ENCODE data around the gene NADK. TPM values are rescaled to one million over a fixed set of nuclear protein-coding genes. Genes with fewer than 3 reads are reported as not detected.

Gene NADK
- total and polyA plus RNA-seq, 11 donors, result 17.7 to 45.2 (median 23.3) TPM

DNA sequence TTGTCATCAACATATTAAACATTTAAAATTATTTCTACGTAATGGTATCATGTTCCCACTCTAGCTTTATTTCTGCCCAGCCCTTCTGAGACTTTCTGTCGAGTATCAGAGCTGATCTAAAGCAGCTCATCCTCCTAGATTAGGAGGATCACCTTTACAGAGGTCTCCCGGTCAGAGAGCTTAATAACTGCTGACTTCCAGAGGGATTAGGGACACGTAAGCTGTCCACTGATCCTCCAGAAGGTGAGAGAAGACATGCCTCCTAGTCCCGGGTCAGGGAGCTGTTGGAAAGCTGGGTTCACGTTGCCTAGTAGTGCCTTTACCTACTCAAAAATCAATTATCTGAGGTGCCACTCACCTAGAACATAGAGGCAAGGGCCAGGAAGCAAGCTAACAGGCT, 31.2 kb upstream of the NADK start:
- TF ChIP-seq, protein P1, sequence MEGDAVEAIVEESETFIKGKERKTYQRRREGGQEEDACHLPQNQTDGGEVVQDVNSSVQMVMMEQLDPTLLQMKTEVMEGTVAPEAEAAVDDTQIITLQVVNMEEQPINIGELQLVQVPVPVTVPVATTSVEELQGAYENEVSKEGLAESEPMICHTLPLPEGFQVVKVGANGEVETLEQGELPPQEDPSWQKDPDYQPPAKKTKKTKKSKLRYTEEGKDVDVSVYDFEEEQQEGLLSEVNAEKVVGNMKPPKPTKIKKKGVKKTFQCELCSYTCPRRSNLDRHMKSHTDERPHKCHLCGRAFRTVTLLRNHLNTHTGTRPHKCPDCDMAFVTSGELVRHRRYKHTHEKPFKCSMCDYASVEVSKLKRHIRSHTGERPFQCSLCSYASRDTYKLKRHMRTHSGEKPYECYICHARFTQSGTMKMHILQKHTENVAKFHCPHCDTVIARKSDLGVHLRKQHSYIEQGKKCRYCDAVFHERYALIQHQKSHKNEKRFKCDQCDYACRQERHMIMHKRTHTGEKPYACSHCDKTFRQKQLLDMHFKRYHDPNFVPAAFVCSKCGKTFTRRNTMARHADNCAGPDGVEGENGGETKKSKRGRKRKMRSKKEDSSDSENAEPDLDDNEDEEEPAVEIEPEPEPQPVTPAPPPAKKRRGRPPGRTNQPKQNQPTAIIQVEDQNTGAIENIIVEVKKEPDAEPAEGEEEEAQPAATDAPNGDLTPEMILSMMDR (IDR thresholded peaks at IDR 0.05), result no peak
- TF ChIP-seq POLR2A (IDR thresholded peaks at IDR 0.05), result no peak
- DNase-seq (no peak), ATAC-seq (no peak)
- WGBS, 4 donors, result 86 to 90% (median 89%) methylated on average over 6 of the region's 6 CpGs
- Histone ChIP-seq H3K4me1 (peaks cover 0 to 12% (median 3%) of the 10 kb centered on the region in 12 donors), H3K27ac (no peak overlapping the region), H3K4me3 (no peak overlapping the region), H3K27me3 (no peaks in the 10 kb centered on the region), H3K36me3 (peaks cover 0 to 98% (median 80%) of the 10 kb centered on the region in 9 donors), H3K9me3 (no peaks in the 10 kb centered on the region)
- intact Hi-C loops (cut with DNase I), result loop anchor here in 1 of 10 donors (5.0 kb wide), 1 partner anchor 38 kb away; no protein-coding TSS in a partner anchor

DNA sequence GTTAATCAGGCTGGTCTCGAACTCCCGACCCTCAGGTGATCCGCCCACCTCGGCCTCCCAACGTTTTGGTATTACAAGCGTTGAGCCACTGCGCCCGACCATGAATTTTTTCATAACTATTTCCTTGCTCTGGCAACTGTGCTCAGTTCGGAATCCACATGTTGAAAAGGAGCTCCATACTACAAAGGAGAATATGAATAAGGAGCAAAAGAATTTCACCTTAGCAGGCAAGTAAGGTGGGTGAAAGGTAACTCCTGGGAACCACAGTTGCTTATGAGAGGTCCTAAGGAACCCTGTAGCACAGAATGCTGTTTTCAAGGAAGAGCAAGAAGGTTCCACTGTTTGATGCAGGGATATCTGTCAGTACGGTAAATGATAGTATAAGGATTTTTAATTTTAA, 29.9 kb upstream of the NADK start:
- H3K27ac ChIP-seq, result no peak overlapping the region
- 91 to 93% (median 93%) methylated on average over 10 of the region's 10 CpGs for WGBS, 4 donors
- DNase-seq, result no peak

DNA sequence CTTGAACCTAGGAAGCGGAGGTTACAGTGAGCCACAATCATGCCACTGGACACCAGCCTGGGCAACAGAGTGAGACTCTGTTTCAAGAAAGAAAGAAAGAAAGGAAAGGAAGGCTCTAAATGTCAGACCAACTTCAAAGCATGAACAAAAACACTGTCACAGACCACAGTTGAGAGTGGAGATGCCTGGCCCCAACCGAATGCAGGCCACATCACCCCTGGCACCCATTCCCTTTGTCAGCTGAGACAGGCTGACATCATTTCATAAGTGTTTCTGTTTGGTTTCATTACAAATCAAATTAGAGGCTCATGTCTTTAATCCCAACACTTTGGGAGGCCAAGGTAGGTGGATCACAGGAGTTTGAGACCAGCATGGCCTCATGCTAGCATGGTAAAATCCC, 28.6 kb upstream of the NADK start:
- Histone ChIP-seq H3K9me3 (no peaks in the 10 kb centered on the region), H3K36me3 (peaks cover 0 to 98% (median 80%) of the 10 kb centered on the region in 9 donors), H3K27ac (peak overlapping the region in 6 of 12 donors; percentile 14 to 42 (median 26)), H3K4me3 (no peak overlapping the region), H3K27me3 (no peaks in the 10 kb centered on the region), H3K4me1 (peaks cover 0 to 14% (median 3%) of the 10 kb centered on the region in 12 donors)
- intact Hi-C loops (cut with DNase I), result loop anchor here in 1 of 10 donors (5.0 kb wide), 1 partner anchor 40 kb away; no protein-coding TSS in a partner anchor
- TF ChIP-seq POLR2A (IDR thresholded peaks at IDR 0.05), result no peak
- TF ChIP-seq, protein P1 (IDR thresholded peaks at IDR 0.05), result no peak
- 65 to 77% (median 74%) methylated on average over 2 of the region's 2 CpGs for WGBS, 4 donors
- ATAC-seq, result peak in 2 of 4 donors; percentile 57 to 65
- DNase-seq, result peak in 1 of 5 donors; percentile 12

More for the DNA sequence above, 29.9 kb upstream of the NADK start:
- Histone ChIP-seq H3K27me3 (no peaks in the 10 kb centered on the region), H3K9me3 (no peaks in the 10 kb centered on the region), H3K4me1 (peaks cover 0 to 12% (median 3%) of the 10 kb centered on the region in 12 donors), H3K4me3 (no peak overlapping the region), H3K36me3 (peaks cover 0 to 98% (median 80%) of the 10 kb centered on the region in 9 donors)
- TF ChIP-seq, protein P1 (IDR thresholded peaks at IDR 0.05), result no peak
- no peak for TF ChIP-seq POLR2A (IDR thresholded peaks at IDR 0.05)
- intact Hi-C loops (cut with DNase I), result loop anchor here in 1 of 10 donors (5.0 kb wide), 1 partner anchor 39 kb away; no protein-coding TSS in a partner anchor
- ATAC-seq, result no peak

DNA sequence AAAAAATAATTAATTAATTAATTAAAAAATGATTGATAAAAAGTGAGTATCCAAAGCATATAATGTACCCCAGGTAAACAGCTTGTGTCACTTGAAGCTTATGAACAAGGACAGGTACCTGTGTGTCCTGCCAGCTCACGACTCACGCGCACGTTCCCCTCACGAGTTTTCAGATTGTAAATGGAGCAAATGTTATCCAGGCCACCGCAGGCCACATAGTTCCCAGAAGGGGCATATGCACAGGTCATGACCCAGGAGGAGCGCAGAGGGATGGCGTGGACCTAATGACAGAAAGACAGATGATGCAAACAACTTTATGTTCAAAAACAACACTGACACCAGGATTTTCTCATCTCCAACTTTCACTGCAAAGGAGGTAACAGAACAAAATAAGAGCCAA, 26.0 kb upstream of the NADK start:
- Histone ChIP-seq H3K36me3 (peaks cover 0 to 97% (median 78%) of the 10 kb centered on the region in 9 donors), H3K4me3 (no peak overlapping the region), H3K4me1 (peaks cover 0 to 34% (median 13%) of the 10 kb centered on the region in 12 donors), H3K27ac (no peak overlapping the region), H3K9me3 (no peaks in the 10 kb centered on the region), H3K27me3 (no peaks in the 10 kb centered on the region)
- intact Hi-C loops (cut with DNase I), result no loop called here
- no peak for ATAC-seq
- no peak for TF ChIP-seq POLR2A (IDR thresholded peaks at IDR 0.05)
- TF ChIP-seq, protein P1 (IDR thresholded peaks at IDR 0.05), result no peak
- peak in 1 of 5 donors; percentile 28 for DNase-seq
- 93 to 97% (median 96%) methylated on average over 8 of the region's 8 CpGs for WGBS, 4 donors
